Osteoblast (primary cell): ENCODE data around the gene ZSWIM5. TPM values are rescaled to one million over a fixed set of nuclear protein-coding genes. Genes with fewer than 3 reads are reported as not detected.
A peak's percentile ranks its signal among the peaks of the same experiment; 100 is the strongest.

Experiments
- DNase-seq: peaks from one replicate; pipeline ENCODE4 v3.0.0; 2011; ENCODE audit warnings: low spot score, mixed read lengths; ENCODE audit not compliant: insufficient read length; ENCODE audit errors: missing footprints
- H2AFZ ChIP-seq: 2 replicates; pipeline ENCODE4 v1.6.0; 2011; ENCODE audit warnings: mild to moderate bottlenecking, low read length
- H3K27ac ChIP-seq: 2 replicates; pipeline ENCODE4 v1.5.1; 2011; ENCODE audit warnings: mild to moderate bottlenecking, low read depth, low read length, moderate library complexity
- H3K27me3 ChIP-seq: 2 replicates; pipeline ENCODE4 v1.6.0; 2012; ENCODE audit warnings: mild to moderate bottlenecking, control low read depth, inconsistent platforms, low read length, moderate library complexity; ENCODE audit not compliant: insufficient read depth
- H3K36me3 ChIP-seq: 2 replicates; pipeline ENCODE4 v1.5.1; 2011; ENCODE audit warnings: mild to moderate bottlenecking, low read length, control low read depth, moderate library complexity; ENCODE audit not compliant: insufficient read depth
- H3K4me1 ChIP-seq: 2 replicates; pipeline ENCODE4 v1.5.1; 2011; ENCODE audit warnings: mild to moderate bottlenecking, low read length, control low read depth, moderate library complexity; ENCODE audit not compliant: insufficient read depth
- H3K4me2 ChIP-seq: 2 replicates; pipeline ENCODE4 v1.6.0; 2011; ENCODE audit warnings: mild to moderate bottlenecking, low read length; ENCODE audit not compliant: insufficient read depth
- H3K4me3 ChIP-seq: fragments of 200-600 bp; sonication (generic); 3 replicates; pipeline ENCODE4 v1.5.1; 2012; ENCODE audit warnings: mild to moderate bottlenecking, low read length, inconsistent platforms; ENCODE audit not compliant: insufficient read depth
- H3K79me2 ChIP-seq: 2 replicates; pipeline ENCODE4 v1.6.0; 2012; ENCODE audit warnings: mild to moderate bottlenecking, low read length, control low read depth, inconsistent platforms; ENCODE audit not compliant: insufficient read depth
- H3K9me3 ChIP-seq: 2 replicates; pipeline ENCODE4 v1.5.1; 2011; ENCODE audit warnings: low read depth, low read length, control low read depth
- H4K20me1 ChIP-seq: 2 replicates; pipeline ENCODE4 v1.6.0; 2012; ENCODE audit warnings: mild to moderate bottlenecking, low read length, control low read depth; ENCODE audit not compliant: insufficient read depth
- CTCF ChIP-seq: IDR thresholded peaks from 2 replicates; pipeline ENCODE4 v1.5.1; 2011; ENCODE audit warnings: mild to moderate bottlenecking, low read depth, low read length, moderate library complexity; ENCODE audit errors: extremely low read depth
- total RNA-seq: library from RNA; depleted of rRNA; stranded (reverse); fragments of >200 nt; gene quantifications from 2 replicates; pipeline ENCODE4 v1.2.3, GENCODE V29; 2012

Gene ZSWIM5
- total RNA-seq, 1 donor: 0.36 TPM

- Histone ChIP-seq H3K4me2 (no peak overlapping the region), H3K79me2 (no peaks in the 10 kb centered on the region), H4K20me1 (no peaks in the 10 kb centered on the region), H3K4me3 (no peak overlapping the region), H3K36me3 (no peaks in the 10 kb centered on the region), H3K27ac (no peak overlapping the region), H3K9me3 (no peaks in the 10 kb centered on the region), H3K4me1 (no peaks in the 10 kb centered on the region), H3K27me3 (no peaks in the 10 kb centered on the region), H2AFZ (no peak overlapping the region)
- no peak for DNase-seq
- no peak for TF ChIP-seq CTCF
Observed at GRCh38 chr1:45023663-45024062, 182.7 kb downstream of the ZSWIM5 start.

GRCh38 chr1:45018599-45019230 lies 187.7 kb downstream of the ZSWIM5 start:
- peak overlapping the region; percentile 63 for H2AFZ ChIP-seq
- H3K4me2 ChIP-seq: peak overlapping the region; percentile 51
- peaks cover 16% of the 10 kb centered on the region for H3K36me3 ChIP-seq
- peaks cover 7% of the 10 kb centered on the region for H4K20me1 ChIP-seq
- H3K27ac ChIP-seq: no peak overlapping the region
- peak; percentile 88 for DNase-seq
- peak; percentile 86 for TF ChIP-seq CTCF
- no peaks in the 10 kb centered on the region for H3K27me3 ChIP-seq
- H3K79me2 ChIP-seq: peaks cover 10% of the 10 kb centered on the region
- no peak overlapping the region for H3K4me3 ChIP-seq
- no peaks in the 10 kb centered on the region for H3K9me3 ChIP-seq
- H3K4me1 ChIP-seq: peaks cover 5% of the 10 kb centered on the region

GRCh38 chr1:45016767-45017166 lies 189.6 kb downstream of the ZSWIM5 start:
- H3K79me2 ChIP-seq: peaks cover 24% of the 10 kb centered on the region
- H3K4me1 ChIP-seq: peaks cover 21% of the 10 kb centered on the region
- no peak overlapping the region for H3K4me2 ChIP-seq
- H4K20me1 ChIP-seq: peaks cover 7% of the 10 kb centered on the region
- H2AFZ ChIP-seq: no peak overlapping the region
- no peaks in the 10 kb centered on the region for H3K27me3 ChIP-seq
- no peak overlapping the region for H3K27ac ChIP-seq
- DNase-seq: peak; percentile 41
- no peaks in the 10 kb centered on the region for H3K9me3 ChIP-seq
- no peak overlapping the region for H3K4me3 ChIP-seq
- TF ChIP-seq CTCF: no peak
- peaks cover 17% of the 10 kb centered on the region for H3K36me3 ChIP-seq

GRCh38 chr1:45016090-45016697 lies 190.2 kb downstream of the ZSWIM5 start:
- H3K4me1 ChIP-seq: peaks cover 27% of the 10 kb centered on the region
- H3K4me2 ChIP-seq: no peak overlapping the region
- H3K9me3 ChIP-seq: no peaks in the 10 kb centered on the region
- TF ChIP-seq CTCF: no peak
- H4K20me1 ChIP-seq: peaks cover 7% of the 10 kb centered on the region
- DNase-seq: peak; percentile 30
- H3K27me3 ChIP-seq: no peaks in the 10 kb centered on the region
- H3K36me3 ChIP-seq: peaks cover 17% of the 10 kb centered on the region
- peaks cover 24% of the 10 kb centered on the region for H3K79me2 ChIP-seq
- H3K27ac ChIP-seq: no peak overlapping the region
- H2AFZ ChIP-seq: no peak overlapping the region
- H3K4me3 ChIP-seq: no peak overlapping the region
